H1 (cell line): ENCODE data around the gene KRTAP4-9. TPM values are rescaled to one million over a fixed set of nuclear protein-coding genes. Genes with fewer than 3 reads are reported as not detected.
"Not testable (repeated sequence)": the region's sequence is repeated elsewhere in the genome, so short reads cannot be mapped to it uniquely, and the experiment has no call there.

Experiments
- CTCF ChIA-PET: fragments of 300-600 bp; sonication (Branson Sonifier 250); formaldehyde crosslinking; loops from one replicate; lab custom pipeline; 2021; ENCODE audit not compliant: partially characterized antibody; lab: Charles Lee
- POLR2A ChIA-PET: fragments of 300-600 bp; sonication (Branson Sonifier 250); formaldehyde crosslinking; loops from one replicate; lab custom pipeline; 2021; ENCODE audit warnings: inconsistent platforms; ENCODE audit not compliant: partially characterized antibody; lab: Charles Lee
- DNase-seq, 2 experiments: peaks; one replicate each; pipeline versions ENCODE4 v3.0.0 to v3.0.0-alpha.2; 2010 to 2022; ENCODE audit warnings: low spot score in 2 of 2, low read depth in 1 of 2, mixed read lengths in 1 of 2
- FAIRE-seq: peaks from 2 replicates; lab custom pipeline; 2011; peaks lifted over from hg19 to GRCh38; lab: Jason Lieb, UNC
- H2AFZ ChIP-seq: 2 replicates; pipeline ENCODE4 v1.8.1; 2012; ENCODE audit warnings: low read length, inconsistent platforms
- H2AK5ac ChIP-seq: 2 replicates; pipeline ENCODE4 v1.6.1; 2013; ENCODE audit warnings: low read depth, low read length
- H2BK120ac ChIP-seq: replicated peaks from 2 replicates; pipeline ENCODE3; 2013; ENCODE audit warnings: low read depth, low read length, inconsistent platforms
- H2BK12ac ChIP-seq: 2 replicates; pipeline ENCODE4 v1.6.1; 2013; ENCODE audit warnings: low read depth, low read length
- H2BK15ac ChIP-seq: 2 replicates; pipeline ENCODE4 v1.6.1; 2013; ENCODE audit warnings: low read length
- H2BK20ac ChIP-seq: 2 replicates; pipeline ENCODE4 v1.6.1; 2013; ENCODE audit warnings: low read length
- H2BK5ac ChIP-seq: 2 replicates; pipeline ENCODE4 v1.6.1; 2013; ENCODE audit warnings: low read depth, low read length
- H3K14ac ChIP-seq: 2 replicates; pipeline ENCODE4 v1.6.1; 2013; ENCODE audit warnings: inconsistent platforms; ENCODE audit not compliant: insufficient read length
- H3K18ac ChIP-seq: 2 replicates; pipeline ENCODE4 v1.6.1; 2013; ENCODE audit warnings: low read length; ENCODE audit errors: extremely low read depth
- H3K23ac ChIP-seq: 2 replicates; pipeline ENCODE4 v1.6.1; 2013; ENCODE audit warnings: inconsistent platforms; ENCODE audit not compliant: insufficient read length
- H3K23me2 ChIP-seq: 2 replicates; pipeline ENCODE4 v1.6.1; 2013; ENCODE audit warnings: low read depth, low read length
- H3K27ac ChIP-seq: 2 replicates; pipeline ENCODE4 v1.6.1; 2011; ENCODE audit warnings: low read depth, low read length, inconsistent platforms
- H3K27me3 ChIP-seq, 4 experiments: replicated peaks in 1 of 4; 1 replicate in 1 of 4; 2 replicates in 3 of 4; pipeline versions ENCODE4 v1.6.1 to v1.8.1; 2011 to 2013; ENCODE audit warnings: low read length in 3 of 4, mild to moderate bottlenecking in 3 of 4, inconsistent platforms in 2 of 4, mixed read lengths in 2 of 4, moderate library complexity in 1 of 4; ENCODE audit not compliant: control insufficient read depth in 3 of 4, insufficient read depth in 3 of 4; ENCODE audit errors: extremely low read depth in 1 of 4
- H3K36me3 ChIP-seq, 4 experiments: 2 replicates each; pipeline versions ENCODE4 v1.6.1 to v1.8.1; 2011 to 2013; ENCODE audit warnings: mild to moderate bottlenecking in 4 of 4, low read length in 3 of 4, moderate library complexity in 2 of 4, control low read depth in 1 of 4, inconsistent platforms in 1 of 4; ENCODE audit not compliant: insufficient read depth in 4 of 4, control insufficient read depth in 2 of 4
- H3K4ac ChIP-seq: replicated peaks from 2 replicates; pipeline ENCODE3; 2013; ENCODE audit warnings: low read length, low read depth, mixed read lengths, inconsistent platforms; ENCODE audit not compliant: insufficient read length
- H3K4me1 ChIP-seq, 4 experiments: replicated peaks in 1 of 4; 1 replicate in 1 of 4; 2 replicates in 3 of 4; pipeline versions ENCODE4 v1.6.1 to v1.8.1; 2011 to 2013; ENCODE audit warnings: low read length in 3 of 4, inconsistent platforms in 2 of 4, mixed read lengths in 1 of 4; ENCODE audit not compliant: insufficient read depth in 4 of 4, control insufficient read depth in 3 of 4
- H3K4me2 ChIP-seq, 2 experiments: 2 replicates each; pipeline versions ENCODE4 v1.6.1 to v1.8.1; 2011 to 2013; ENCODE audit warnings: low read depth in 2 of 2, low read length in 2 of 2, control low read depth in 1 of 2, inconsistent platforms in 1 of 2, mild to moderate bottlenecking in 1 of 2; ENCODE audit not compliant: insufficient read depth in 1 of 2
- H3K4me3 ChIP-seq, 4 experiments: fragments of 200-600, 300-600 bp in 1 of 4; sonication (generic), shearing (Covaris generic), sonication (Bioruptor Twin) in 1 of 4; 2 replicates each; pipeline versions ENCODE4 v1.5.1 to v1.8.1; 2011 to 2016; ENCODE audit warnings: low read length in 4 of 4, low read depth in 3 of 4, control low read depth in 2 of 4, inconsistent platforms in 2 of 4, mild to moderate bottlenecking in 2 of 4, mixed read lengths in 1 of 4, moderate library complexity in 1 of 4; ENCODE audit not compliant: insufficient read depth in 2 of 4; ENCODE audit errors: extremely low read depth in 1 of 4
- H3K56ac ChIP-seq: replicated peaks from 2 replicates; pipeline ENCODE3; 2013; ENCODE audit warnings: low read depth, mild to moderate bottlenecking, mixed read lengths, low read length, inconsistent platforms; ENCODE audit not compliant: insufficient read length
- H3K79me1 ChIP-seq: 2 replicates; pipeline ENCODE4 v1.6.1; 2013; ENCODE audit warnings: low read depth, low read length, control low read depth
- H3K79me2 ChIP-seq, 2 experiments: 2 replicates each; pipeline versions ENCODE4 v1.6.1 to v1.8.1; 2012 to 2013; ENCODE audit warnings: low read length in 2 of 2, mild to moderate bottlenecking in 2 of 2, inconsistent platforms in 1 of 2; ENCODE audit not compliant: insufficient read depth in 2 of 2, control insufficient read depth in 1 of 2
- H3K9ac ChIP-seq, 4 experiments: replicated peaks in 1 of 4; 1 replicate in 1 of 4; 2 replicates in 3 of 4; pipeline versions ENCODE4 v1.6.1 to v1.8.1; 2011 to 2013; ENCODE audit warnings: low read depth in 3 of 4, low read length in 3 of 4, control low read depth in 2 of 4, mild to moderate bottlenecking in 2 of 4, moderate library complexity in 2 of 4, inconsistent platforms in 1 of 4; ENCODE audit errors: extremely low read depth in 1 of 4
- H3K9me3 ChIP-seq, 2 experiments: 2 replicates each; pipeline versions ENCODE4 v1.6.1 to v1.8.1; 2012 to 2013; ENCODE audit warnings: mild to moderate bottlenecking in 2 of 2, moderate library complexity in 2 of 2, control low read depth in 1 of 2, inconsistent platforms in 1 of 2, low read depth in 1 of 2, low read length in 1 of 2, mixed read lengths in 1 of 2; ENCODE audit not compliant: insufficient read depth in 2 of 2
- H4K20me1 ChIP-seq, 2 experiments: replicated peaks in 1 of 2; 2 replicates each; pipeline versions ENCODE3 to v1.8.1; 2011 to 2013; ENCODE audit warnings: inconsistent platforms in 2 of 2, low read length in 2 of 2, mild to moderate bottlenecking in 1 of 2; ENCODE audit not compliant: insufficient read depth in 2 of 2, control insufficient read depth in 1 of 2
- H4K5ac ChIP-seq: 2 replicates; pipeline ENCODE4 v1.6.1; 2013; ENCODE audit warnings: low read length, low read depth, mixed read lengths, inconsistent platforms; ENCODE audit not compliant: insufficient read length
- H4K8ac ChIP-seq: 2 replicates; pipeline ENCODE4 v1.8.0; 2013; ENCODE audit warnings: mild to moderate bottlenecking, moderate library complexity, low read length, inconsistent platforms; ENCODE audit not compliant: insufficient read depth; ENCODE audit errors: extremely low read depth
- H4K91ac ChIP-seq: replicated peaks from 2 replicates; pipeline ENCODE3; 2013; ENCODE audit warnings: low read length, mixed read lengths, inconsistent platforms; ENCODE audit not compliant: insufficient read length
- WGBS, 2 experiments: shearing (Covaris generic) in 1 of 2; methylation state at CpG; one replicate each; pipeline versions ENCODE4 v1.1.6 to v1.1.7; 2013 to 2015; ENCODE audit warnings: low lambda C conversion rate in 2 of 2, mixed read lengths in 2 of 2, inconsistent platforms in 1 of 2, low coverage in 1 of 2, missing lambda C conversion rate in 1 of 2; ENCODE audit not compliant: insufficient replicate concordance in 2 of 2, insufficient coverage in 1 of 2, insufficient read length in 1 of 2; ENCODE audit errors: extremely low coverage in 1 of 2, missing lambda C conversion rate in 1 of 2; 5-methylcytosine and 5-hydroxymethylcytosine counted together
- polyA plus RNA-seq, 7 experiments: library from polyadenylated mRNA; depleted of rRNA in 3 of 7; stranded (reverse) in 5 of 7; unstranded in 2 of 7; fragments of >200 nt in 5 of 7; fragments of 200-250 nt in 2 of 7; gene quantifications; 1 replicate in 5 of 7; 2 replicates in 1 of 7; 4 replicates in 1 of 7; pipeline versions ENCODE4 v1.2.1 to v1.2.3, GENCODE V29; 2011 to 2013; ENCODE audit warnings: missing spikeins in 2 of 7, mixed read lengths in 2 of 7
- total RNA-seq: library from RNA; stranded (reverse); fragmentation: NEBNext Ultra II Directional; extraction: Animal tissue kit (Norgen Biotek cat#: 25700); gene quantifications from 2 replicates; pipeline ENCODE4 v1.2.1, GENCODE V29; 2021

KRTAP4-9 gene
- total and polyA plus RNA-seq, 2 of the 8 experiments (the other 6 are each of a cell fraction or from before 2014, with no cell fraction given), result not detected

GRCh38 chr17:41148971-41149651 is 43.9 kb downstream of the KRTAP4-9 start:
- H3K27ac ChIP-seq, H3K4me2 ChIP-seq, H3K79me2 ChIP-seq, POLR2A ChIA-PET, H3K4ac ChIP-seq, DNase-seq, H3K27me3 ChIP-seq, H3K18ac ChIP-seq, H4K91ac ChIP-seq, H3K79me1 ChIP-seq, H3K4me1 ChIP-seq, H4K20me1 ChIP-seq, H3K9ac ChIP-seq, H3K36me3 ChIP-seq, H3K56ac ChIP-seq, H4K8ac ChIP-seq, H2AFZ ChIP-seq, H2AK5ac ChIP-seq, H4K5ac ChIP-seq, H3K23me2 ChIP-seq, H2BK15ac ChIP-seq, H2BK20ac ChIP-seq, H2BK5ac ChIP-seq, H3K14ac ChIP-seq, FAIRE-seq, H3K23ac ChIP-seq, H2BK12ac ChIP-seq, H2BK120ac ChIP-seq, H3K9me3 ChIP-seq, H3K4me3 ChIP-seq: not testable (repeated sequence)
- 86% methylated on average over 10 of the region's 10 CpGs; no CpG with 5 or more reads in 1 of the 2 experiments for WGBS, 2 experiments
- CTCF ChIA-PET, result interaction anchor here (0.9 kb wide), 2 partner anchors 8 to 27 kb away, joined by 3 read pairs; no protein-coding TSS in a partner anchor
